ENCODE data around the gene CXXC5.

The CXXC5 gene

GRCh38 chr5:139651853-139652787 is 4.0 kb downstream of the CXXC5 start:
- peak; percentile 59 to 72 for DNase-seq

DNA sequence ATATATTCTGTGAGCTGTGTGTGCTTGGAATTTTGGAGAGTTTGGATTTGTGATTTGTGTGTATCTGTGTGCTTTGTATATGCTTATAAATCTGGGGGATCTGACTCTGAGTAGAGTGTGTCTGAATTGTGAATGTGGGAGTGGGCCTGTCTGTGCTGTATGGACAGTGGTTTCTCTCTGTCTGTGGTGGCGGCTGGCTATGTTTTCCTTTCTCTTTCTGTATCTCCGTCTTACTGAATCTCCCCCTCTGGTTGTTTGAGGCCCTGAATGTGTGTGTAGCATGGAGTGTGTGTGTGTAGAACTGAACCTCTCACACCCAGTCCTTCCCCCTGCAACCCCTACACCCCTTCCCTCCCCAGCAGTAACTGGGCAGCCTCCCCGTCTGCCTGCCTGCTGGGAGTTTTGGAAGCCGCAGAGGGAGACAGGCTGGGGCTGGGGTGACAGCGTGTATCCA is 4.7 kb downstream of the CXXC5 start:
- DNase-seq = no peak

DNA sequence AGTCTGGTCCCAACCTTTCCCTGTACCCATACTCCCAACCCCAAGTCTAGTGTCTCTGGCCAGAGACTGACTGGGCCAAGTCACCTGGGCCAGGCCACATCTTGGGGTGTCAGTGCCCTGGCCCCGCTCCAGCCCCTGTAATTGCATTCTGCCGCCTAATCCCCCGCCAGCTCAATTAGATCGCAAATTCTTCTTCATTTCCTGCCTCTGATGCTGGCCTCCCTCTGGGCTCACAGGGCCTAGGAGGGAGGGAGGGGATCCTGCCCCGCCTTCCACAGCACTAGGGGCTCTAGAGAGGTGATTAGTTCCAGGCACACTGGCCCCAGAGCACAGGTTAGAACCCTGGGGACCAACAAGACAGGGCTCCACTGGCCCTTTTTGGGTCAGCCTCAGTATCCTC is 5.5 kb downstream of the CXXC5 start:
- DNase-seq = no peak

DNA sequence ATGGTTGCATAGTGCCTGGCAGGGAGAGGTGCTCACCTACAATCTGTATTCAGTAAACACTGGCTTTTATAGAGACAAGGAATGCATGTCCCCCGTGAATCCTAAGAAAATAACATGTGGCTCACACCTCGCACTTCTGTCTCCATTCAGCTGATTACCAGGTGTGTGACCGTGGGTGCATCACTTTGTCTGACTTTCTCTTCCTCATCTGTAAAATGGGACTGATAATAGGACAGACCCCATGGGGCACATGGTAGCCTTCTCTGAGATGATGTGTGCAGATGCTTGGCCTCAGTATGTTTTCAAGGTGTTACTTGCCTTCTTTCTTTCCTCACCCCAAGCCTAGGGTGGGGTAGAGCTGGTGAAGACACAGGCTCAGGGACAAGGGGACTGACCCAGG is 6.3 kb downstream of the CXXC5 start:
- DNase-seq = no peak

GRCh38 chr5:139654871-139655491 is 6.8 kb downstream of the CXXC5 start:
- DNase-seq = no peak

GRCh38 chr5:139655727-139656271 is 7.7 kb downstream of the CXXC5 start:
- no peak for DNase-seq

DNA sequence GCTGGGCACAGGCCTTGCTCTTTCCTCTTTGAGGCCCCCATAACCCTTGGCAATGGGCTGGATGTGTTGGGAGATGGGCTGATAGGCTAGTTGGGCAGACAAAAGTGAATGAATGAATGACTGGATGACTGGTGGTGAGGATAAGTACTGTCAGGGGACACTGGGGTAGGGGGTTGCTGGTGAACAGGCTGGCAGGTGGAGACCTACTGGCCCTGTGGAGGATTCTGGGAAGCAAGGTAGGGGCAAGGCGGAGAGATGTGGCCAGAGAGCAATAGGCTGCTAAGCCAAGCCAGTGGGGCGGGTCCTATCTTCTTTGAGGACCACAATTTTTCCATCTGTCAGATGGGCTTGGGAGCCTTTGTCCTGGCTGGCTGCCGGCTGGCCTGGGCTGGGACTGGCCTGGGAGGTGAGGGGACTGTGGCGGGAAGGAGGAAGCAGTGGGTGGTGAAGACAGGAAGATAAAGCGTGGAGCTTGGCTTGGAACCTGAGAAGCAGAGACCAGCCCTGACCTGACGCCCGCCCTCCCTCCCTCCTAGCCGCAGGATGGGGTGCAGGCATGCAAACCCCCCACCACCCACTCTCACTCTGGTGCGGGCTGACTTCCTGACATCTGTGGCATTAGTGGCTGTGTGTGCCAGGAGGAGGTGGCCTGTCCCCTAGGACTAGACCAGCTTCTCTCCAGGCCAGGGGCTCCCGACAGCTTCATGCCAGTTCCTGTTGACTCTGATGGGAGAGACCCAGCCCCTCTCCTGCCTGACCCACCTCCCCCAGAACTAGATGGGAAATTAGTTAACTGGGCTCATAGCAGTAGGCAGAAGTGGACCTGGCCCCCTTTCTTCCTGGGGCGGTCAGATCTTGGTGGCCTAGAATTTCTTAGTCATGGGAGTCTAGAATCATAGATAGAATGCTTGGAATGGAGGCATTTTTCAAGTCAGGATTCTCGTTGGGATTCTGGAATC is 9.5 kb downstream of the CXXC5 start:
- DNase-seq = no peak

DNA sequence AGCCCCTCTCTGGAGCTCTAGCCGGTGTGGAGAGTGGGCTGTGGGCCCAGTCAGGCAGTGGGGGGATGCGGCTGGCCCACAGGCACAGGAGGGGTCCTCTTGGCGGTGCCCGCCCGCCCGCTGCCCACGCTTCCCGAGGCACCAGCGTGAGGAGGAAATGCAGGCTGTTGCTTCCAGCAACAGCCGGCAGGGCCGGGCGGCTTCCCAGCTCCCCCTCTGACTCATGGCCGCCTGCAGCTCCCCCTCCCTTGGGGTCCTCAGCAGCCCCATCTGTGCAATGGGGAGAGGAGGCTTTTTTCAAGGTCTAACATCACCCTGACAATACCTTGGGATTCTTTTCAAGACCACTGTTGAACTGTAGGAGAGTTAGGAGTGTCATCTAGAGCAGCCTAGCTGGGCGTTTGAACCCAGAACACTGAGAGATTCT is 10.4 kb downstream of the CXXC5 start:
- DNase-seq = no peak

- DNase-seq = no peak
These were observed 10.9 kb downstream of the CXXC5 start for GRCh38 chr5:139658928-139659667.

GRCh38 chr5:139659695-139660101 is 11.5 kb downstream of the CXXC5 start:
- DNase-seq = no peak

- DNase-seq = no peak
These were observed 12.2 kb downstream of the CXXC5 start for GRCh38 chr5:139660105-139660922.

GRCh38 chr5:139660923-139661814 is 13.0 kb downstream of the CXXC5 start:
- no peak for DNase-seq

DNA sequence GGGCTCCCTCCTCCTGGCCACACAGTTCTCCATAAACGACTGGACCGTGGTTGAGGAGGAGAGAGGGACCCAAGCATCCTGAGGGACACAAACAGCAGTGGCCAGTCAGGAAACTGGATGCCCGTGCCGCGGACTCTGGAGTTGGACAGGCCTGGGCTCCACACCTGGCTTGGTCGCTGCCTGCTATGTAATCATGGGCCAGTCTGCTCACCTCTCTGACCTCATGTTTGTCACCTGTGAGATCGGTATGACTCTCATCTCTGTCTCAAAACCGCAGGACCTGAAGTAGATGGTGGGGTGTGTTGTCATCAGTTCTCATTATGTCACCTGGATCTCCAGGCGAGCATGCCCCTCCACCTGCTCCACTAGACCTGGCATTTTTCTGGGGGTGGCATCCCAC is 14.5 kb downstream of the CXXC5 start:
- DNase-seq = no peak

GRCh38 chr5:139663207-139664085 is 15.3 kb downstream of the CXXC5 start:
- no peak for DNase-seq

DNA sequence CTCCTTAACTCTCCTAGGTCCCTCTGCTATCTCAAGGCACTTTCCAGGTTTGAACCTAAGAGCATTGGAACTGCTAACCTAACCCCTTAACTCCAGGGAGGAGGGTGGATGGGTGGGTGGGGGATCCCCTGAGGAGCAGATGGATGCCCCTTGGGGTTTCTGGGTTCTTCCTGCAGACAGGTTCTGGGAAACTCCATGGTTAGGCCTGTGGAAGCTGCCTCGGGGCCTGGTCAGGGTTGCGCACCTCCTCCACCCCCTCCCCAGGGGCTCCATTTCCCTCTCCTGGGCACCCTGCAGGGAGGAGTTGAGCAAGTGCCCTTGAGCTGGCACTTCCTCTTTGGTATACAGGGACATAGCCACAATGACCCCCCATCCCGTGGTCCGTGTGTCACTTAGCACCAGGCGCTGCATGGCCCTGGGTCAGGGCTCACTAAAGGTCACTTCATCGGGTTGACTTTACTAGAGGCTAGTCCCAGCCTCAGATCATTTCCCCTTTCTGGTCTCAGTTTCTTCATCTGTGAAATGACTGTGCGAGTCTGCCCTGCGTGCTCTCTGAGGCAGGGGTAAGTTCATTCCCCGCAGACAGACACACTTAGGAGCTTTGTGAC is 16.0 kb downstream of the CXXC5 start:
- DNase-seq = no peak

DNA sequence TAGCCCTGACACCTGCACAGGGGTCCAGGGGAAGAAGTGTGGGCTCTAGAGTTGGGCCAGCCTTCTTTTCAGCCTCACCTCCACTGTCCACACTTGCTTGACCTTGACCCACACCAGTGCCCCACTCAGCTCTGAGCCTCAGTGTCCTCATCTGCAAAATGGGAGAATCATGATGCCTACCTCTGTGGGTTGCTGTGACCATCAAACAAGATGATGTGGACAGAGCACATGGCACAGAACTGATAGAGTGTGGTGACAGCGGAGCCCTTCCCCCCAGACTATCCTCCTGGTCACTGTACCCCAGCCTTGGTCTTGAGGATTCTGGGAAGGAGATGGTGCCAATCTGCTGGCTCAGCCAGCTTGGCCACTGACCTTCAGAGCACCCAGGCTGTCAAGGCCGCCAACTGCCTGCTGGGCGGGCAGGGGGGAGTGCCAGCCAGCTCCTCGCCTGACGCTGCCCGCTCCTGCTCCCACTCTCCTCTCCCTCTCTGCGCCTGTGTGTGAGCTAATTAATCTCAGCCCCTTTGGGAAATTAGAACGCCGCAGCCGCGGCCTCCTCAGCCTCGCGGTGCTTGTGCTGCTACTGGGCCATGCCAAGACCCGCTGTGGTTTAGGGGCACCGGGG is 16.7 kb downstream of the CXXC5 start:
- no peak for DNase-seq

DNA sequence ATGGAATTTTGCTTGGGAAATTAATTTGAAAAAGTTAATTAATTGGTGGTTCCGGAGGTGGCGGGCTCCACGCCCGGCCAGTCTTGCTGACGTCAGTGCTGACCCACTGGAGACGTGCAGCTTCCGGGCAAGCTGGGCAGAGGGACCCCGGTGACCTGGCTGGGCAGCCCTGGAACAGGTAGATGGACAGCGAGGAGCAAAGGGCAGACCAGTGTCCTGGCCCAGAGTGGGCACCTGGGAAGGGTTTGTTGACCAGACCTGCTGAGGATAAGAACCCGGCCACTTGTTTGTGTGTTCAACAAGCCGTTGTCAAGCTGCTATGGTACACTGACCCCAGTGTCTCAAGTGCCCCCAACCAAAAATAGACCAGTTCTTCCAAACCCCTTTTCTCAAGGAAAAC is 17.5 kb downstream of the CXXC5 start:
- DNase-seq = no peak

DNA sequence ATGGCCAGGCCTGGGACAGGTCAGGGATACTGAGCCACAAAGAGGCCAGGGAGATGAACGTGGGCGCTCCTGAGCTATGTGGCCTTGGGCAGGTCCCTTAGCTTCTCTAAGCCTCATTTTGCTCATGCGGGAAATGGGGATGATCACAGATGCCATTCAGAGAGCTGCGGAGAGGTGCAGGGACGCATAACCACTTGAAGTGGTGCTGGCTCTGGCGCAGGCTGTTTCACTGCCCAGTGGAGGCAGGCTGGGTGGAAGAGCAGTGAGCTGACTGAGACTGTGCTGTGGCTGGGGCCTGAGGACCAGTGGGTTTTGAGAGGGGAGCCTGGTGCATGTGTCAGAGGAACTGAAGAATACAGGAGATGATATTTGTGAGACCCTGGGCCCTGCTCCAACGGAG is 18.4 kb downstream of the CXXC5 start:
- DNase-seq = no peak
